ENCODE measurements around the gene TNFRSF19.

DNA sequence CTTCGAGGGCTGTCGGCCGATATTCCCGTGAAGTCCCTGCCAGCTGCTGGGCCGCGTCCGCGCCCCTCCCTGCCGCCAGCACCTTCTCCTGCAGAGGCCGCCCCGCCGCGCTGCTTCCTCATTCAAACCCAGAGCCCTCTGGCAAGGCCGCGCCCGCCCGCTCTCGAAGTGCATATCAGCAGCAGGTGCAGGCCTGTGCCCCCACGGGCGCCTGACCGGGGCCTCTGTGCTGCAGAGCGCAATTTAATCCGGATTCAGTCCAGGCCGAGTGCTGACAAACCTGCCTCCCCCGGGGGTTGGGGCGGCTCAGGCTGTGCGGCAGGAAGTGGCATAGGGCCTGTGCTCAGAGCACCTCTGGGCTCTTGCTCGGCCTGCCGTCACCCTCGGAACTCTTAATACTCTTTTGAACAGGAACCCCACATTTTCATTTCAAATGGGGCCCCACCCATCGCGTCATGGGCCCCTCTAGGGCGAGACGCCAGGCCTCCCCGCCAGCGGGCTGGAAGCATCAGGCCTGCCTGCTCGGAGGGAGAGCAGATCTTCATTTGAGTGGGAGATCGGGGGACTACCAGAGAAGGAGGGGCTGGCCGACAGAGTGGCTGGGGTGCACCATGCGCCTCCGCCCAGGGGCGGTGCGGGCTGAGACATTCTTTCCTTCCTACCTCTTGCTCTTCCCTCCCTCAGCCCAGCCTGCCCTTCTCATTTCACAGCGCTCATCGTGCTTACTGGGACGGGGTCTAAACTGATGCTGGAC is 125.7 kb downstream of the TNFRSF19 start:
- TF ChIP-seq, protein P1, sequence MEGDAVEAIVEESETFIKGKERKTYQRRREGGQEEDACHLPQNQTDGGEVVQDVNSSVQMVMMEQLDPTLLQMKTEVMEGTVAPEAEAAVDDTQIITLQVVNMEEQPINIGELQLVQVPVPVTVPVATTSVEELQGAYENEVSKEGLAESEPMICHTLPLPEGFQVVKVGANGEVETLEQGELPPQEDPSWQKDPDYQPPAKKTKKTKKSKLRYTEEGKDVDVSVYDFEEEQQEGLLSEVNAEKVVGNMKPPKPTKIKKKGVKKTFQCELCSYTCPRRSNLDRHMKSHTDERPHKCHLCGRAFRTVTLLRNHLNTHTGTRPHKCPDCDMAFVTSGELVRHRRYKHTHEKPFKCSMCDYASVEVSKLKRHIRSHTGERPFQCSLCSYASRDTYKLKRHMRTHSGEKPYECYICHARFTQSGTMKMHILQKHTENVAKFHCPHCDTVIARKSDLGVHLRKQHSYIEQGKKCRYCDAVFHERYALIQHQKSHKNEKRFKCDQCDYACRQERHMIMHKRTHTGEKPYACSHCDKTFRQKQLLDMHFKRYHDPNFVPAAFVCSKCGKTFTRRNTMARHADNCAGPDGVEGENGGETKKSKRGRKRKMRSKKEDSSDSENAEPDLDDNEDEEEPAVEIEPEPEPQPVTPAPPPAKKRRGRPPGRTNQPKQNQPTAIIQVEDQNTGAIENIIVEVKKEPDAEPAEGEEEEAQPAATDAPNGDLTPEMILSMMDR (conservative IDR thresholded peaks at IDR 0.05; ENCODE audit: low read depth, low read length), result no peak
- TF ChIP-seq EZH2 (IDR thresholded peaks at IDR 0.05; ENCODE audit: borderline replicate concordance, low read depth, low read length, poor library complexity, severe bottlenecking), result no peak
